ENCODE results near the gene PES1.
"Not testable (repeated sequence)": the region's sequence is repeated elsewhere in the genome, so short reads cannot be mapped to it uniquely, and the experiment has no call there.

The PES1 gene

GRCh38 chr22:30551813-30552212, 39.9 kb downstream of the PES1 start:
- not testable (repeated sequence) for DNase-seq

GRCh38 chr22:30547188-30547587, 44.5 kb downstream of the PES1 start:
- no peak for DNase-seq

- DNase-seq, result no peak
Measured at GRCh38 chr22:30546616-30547015, 45.1 kb downstream of the PES1 start, which contains the start of gene SEC14L6. TSS of gene SEC14L6 (minus strand) at chr22:30546741. CDS start at chr22:30546682, 59 bp downstream.

- DNase-seq, result no peak
Measured at GRCh38 chr22:30542811-30543188, 48.9 kb downstream of the PES1 start.

- DNase-seq, result no peak
Measured at GRCh38 chr22:30541961-30542810, 49.5 kb downstream of the PES1 start.

- not testable (repeated sequence) for DNase-seq
Measured at GRCh38 chr22:30541511-30541910, 50.2 kb downstream of the PES1 start.

- no peak for DNase-seq
Measured at GRCh38 chr22:30539368-30539767, 52.3 kb downstream of the PES1 start.

GRCh38 chr22:30538280-30538679, 53.4 kb downstream of the PES1 start:
- DNase-seq, result no peak

- no peak for DNase-seq
Measured at GRCh38 chr22:30537083-30537731, 54.5 kb downstream of the PES1 start.

GRCh38 chr22:30535182-30535581, 56.5 kb downstream of the PES1 start:
- no peak for DNase-seq

- DNase-seq, result no peak
Measured at GRCh38 chr22:30531651-30532608, 59.8 kb downstream of the PES1 start.

GRCh38 chr22:30526656-30527055, 65.1 kb downstream of the PES1 start:
- DNase-seq, result no peak
